K562 (cell line): ENCODE data around the gene ADAMTS2. TPM values are rescaled to one million over a fixed set of nuclear protein-coding genes. Genes with fewer than 3 reads are reported as not detected.

Source experiments
- SUPT5H ChIP-seq: fragments of 450-650 bp; IDR thresholded peaks from 2 replicates; pipeline ENCODE4 v1.6.1; 2016
- polyA plus RNA-seq, 8 experiments: library from polyadenylated mRNA; depleted of rRNA in 4 of 8; stranded (reverse) in 5 of 8; unstranded in 3 of 8; fragments of >200 nt; fragmentation: Nextera tagmentation in 2 of 8; fragmentation: Illumina TruSeq in 1 of 8; extraction: Ambion mirVana in 2 of 8; extraction: Trizol in 1 of 8; gene quantifications; 2 replicates each; pipeline versions ENCODE4 v1.2.1 to v1.2.3, GENCODE V29; 2011 to 2014; ENCODE audit warnings: inconsistent platforms in 1 of 8, missing spikeins in 1 of 8
- total RNA-seq, 7 experiments: library from RNA; depleted of rRNA in 6 of 7; stranded (reverse); fragments of >200 nt in 6 of 7; fragmentation: Illumina TruSeq in 2 of 7; extraction: Trizol in 2 of 7; gene quantifications; 2 replicates each; pipeline versions ENCODE4 v1.2.1 to v1.2.3, GENCODE V29; 2011 to 2021; ENCODE audit warnings: low replicate concordance in 1 of 7
- TF ChIP-seq, protein P1 (sequence below), 2 experiments: fragments of 200-800 bp in 1 of 2; sonication (Bioruptor generic) in 1 of 2; sonication (generic) in 1 of 2; formaldehyde crosslinking in 1 of 2; IDR thresholded peaks in 1 of 2; conservative IDR thresholded peaks in 1 of 2; 2 replicates each; pipeline versions ENCODE4 v1.5.0 to v1.6.1; 2016 to 2020; ENCODE audit warnings: missing compliant biosample characterization in 1 of 2, missing genetic modification characterization in 1 of 2, missing genetic modification reagents in 1 of 2
- TF ChIP-seq, protein P2 (sequence below), 2 experiments: fragments of 450-650 bp; IDR thresholded peaks; 2 replicates each; pipeline ENCODE4 v1.6.1; 2016; ENCODE audit warnings: mild to moderate bottlenecking in 2 of 2, borderline replicate concordance in 1 of 2, low read depth in 1 of 2, moderate library complexity in 1 of 2

Gene ADAMTS2
- total and polyA plus RNA-seq, 9 of the 15 experiments (the other 6 are each of a cell fraction or from before 2014, with no cell fraction given), result not detected

GRCh38 chr5:179374506-179375235 is 29.4 kb upstream of the ADAMTS2 start (continued):
- TF ChIP-seq, protein P1, sequence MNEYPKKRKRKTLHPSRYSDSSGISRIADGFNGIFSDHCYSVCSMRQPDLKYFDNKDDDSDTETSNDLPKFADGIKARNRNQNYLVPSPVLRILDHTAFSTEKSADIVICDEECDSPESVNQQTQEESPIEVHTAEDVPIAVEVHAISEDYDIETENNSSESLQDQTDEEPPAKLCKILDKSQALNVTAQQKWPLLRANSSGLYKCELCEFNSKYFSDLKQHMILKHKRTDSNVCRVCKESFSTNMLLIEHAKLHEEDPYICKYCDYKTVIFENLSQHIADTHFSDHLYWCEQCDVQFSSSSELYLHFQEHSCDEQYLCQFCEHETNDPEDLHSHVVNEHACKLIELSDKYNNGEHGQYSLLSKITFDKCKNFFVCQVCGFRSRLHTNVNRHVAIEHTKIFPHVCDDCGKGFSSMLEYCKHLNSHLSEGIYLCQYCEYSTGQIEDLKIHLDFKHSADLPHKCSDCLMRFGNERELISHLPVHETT (CRISPR knock-in tag; conservative IDR thresholded peaks at IDR 0.05 in 1 of 2, IDR thresholded peaks at IDR 0.05 in 1 of 2), result no peak
- TF ChIP-seq SUPT5H, result no peak
- TF ChIP-seq, protein P2, sequence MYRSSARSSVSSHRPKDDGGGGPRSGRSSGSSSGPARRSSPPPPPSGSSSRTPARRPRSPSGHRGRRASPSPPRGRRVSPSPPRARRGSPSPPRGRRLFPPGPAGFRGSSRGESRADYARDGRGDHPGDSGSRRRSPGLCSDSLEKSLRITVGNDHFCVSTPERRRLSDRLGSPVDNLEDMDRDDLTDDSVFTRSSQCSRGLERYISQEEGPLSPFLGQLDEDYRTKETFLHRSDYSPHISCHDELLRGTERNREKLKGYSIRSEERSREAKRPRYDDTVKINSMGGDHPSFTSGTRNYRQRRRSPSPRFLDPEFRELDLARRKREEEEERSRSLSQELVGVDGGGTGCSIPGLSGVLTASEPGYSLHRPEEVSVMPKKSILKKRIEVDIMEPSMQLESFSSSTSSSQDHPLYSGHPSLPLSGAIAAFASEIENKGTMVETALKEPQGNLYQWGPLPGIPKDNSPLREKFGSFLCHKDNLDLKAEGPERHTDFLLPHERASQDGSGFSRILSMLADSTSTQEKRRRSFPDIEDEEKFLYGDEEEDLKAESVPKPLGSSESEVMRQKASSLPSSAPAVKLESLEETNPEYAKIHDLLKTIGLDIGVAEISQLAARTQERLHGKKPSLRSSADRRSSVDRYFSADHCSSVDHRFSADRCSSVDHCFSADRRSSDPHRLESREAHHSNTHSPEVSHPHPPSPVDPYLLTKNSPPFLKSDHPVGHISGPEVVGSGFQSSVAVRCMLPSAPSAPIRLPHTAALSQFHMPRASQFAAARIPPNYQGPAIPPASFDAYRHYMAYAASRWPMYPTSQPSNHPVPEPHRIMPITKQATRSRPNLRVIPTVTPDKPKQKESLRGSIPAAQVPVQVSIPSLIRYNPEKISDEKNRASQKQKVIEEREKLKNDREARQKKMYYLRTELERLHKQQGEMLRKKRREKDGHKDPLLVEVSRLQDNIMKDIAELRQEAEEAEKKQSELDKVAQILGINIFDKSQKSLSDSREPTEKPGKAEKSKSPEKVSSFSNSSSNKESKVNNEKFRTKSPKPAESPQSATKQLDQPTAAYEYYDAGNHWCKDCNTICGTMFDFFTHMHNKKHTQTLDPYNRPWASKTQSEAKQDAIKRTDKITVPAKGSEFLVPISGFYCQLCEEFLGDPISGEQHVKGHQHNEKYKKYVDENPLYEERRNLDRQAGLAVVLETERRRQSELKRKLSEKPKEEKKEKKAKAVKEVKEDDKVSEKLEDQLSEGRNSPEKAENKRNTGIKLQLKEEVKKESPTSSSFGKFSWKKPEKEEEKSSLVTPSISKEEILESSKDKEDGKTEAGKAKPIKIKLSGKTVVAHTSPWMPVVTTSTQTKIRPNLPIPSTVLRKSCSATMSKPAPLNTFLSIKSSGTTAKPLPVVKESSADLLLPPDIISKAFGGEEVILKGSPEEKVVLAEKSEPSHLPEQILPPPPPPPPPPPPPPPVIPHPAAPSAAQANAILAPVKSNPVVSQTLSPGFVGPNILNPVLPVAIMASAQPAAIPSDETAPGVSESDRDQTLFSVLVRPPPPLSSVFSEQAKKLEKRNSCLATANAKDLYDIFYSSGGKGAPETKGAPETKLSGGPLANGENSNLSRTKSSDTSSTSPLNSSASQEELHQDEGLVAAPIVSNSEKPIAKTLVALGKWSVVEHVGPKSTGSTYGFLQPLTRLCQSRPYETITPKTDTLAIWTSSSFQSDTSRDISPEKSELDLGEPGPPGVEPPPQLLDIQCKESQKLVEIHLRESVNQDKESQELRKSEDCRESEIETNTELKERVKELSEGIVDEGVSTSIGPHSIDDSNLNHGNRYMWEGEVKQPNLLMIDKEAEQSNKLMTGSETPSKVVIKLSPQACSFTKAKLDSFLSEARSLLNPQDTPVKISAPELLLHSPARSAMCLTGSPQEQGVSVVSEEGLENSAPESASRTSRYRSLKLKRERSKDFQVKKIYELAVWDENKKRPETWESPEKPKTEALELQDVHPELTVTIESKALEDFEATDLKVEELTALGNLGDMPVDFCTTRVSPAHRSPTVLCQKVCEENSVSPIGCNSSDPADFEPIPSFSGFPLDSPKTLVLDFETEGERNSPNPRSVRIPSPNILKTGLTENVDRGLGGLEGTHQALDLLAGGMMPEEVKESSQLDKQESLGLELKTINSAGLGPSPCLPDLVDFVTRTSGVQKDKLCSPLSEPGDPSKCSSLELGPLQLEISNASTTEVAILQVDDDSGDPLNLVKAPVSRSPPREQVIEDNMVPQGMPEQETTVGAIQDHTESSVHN (IDR thresholded peaks at IDR 0.05; ENCODE audit: borderline replicate concordance in 1 of 2, low read depth in 1 of 2), result no peak
